GM18519 (cell line): ENCODE results near the gene PREPL.
"Not testable (repeated sequence)": the region's sequence is repeated elsewhere in the genome, so short reads cannot be mapped to it uniquely, and the experiment has no call there.

ENCODE experiments used
- ATAC-seq: cut with Tn5 transposase; IDR thresholded peaks from one replicate; pipeline ENCODE4 v1.9.1; 2021; ENCODE audit warnings: mild to moderate bottlenecking, moderate library complexity; ENCODE audit not compliant: unreplicated experiment, low FRiP score

The PREPL gene

GRCh38 chr2:44361330-44362206 is at the start of gene PREPL, which contains the start of gene CAMKMT:
Gene PREPL (minus strand): TSS chr2:44361494. CDS start chr2:44346342, 15,152 bp downstream.
Gene CAMKMT (plus strand): TSS chr2:44361947.
- peak; percentile 51 for ATAC-seq

GRCh38 chr2:44398243-44398897 is 37.1 kb upstream of the PREPL start:
- ATAC-seq, result no peak

- no peak for ATAC-seq
These were observed 36.3 kb upstream of the PREPL start for GRCh38 chr2:44397447-44398175.

GRCh38 chr2:44392338-44392943 is 31.1 kb upstream of the PREPL start:
- ATAC-seq, result no peak

- ATAC-seq, result no peak
These were observed 28.6 kb upstream of the PREPL start for GRCh38 chr2:44389895-44390294.

GRCh38 chr2:44388877-44389276 is 27.6 kb upstream of the PREPL start:
- no peak for ATAC-seq

GRCh38 chr2:44385226-44385625 is 23.9 kb upstream of the PREPL start:
- not testable (repeated sequence) for ATAC-seq

- no peak for ATAC-seq
These were observed 16.2 kb upstream of the PREPL start for GRCh38 chr2:44377486-44377885.

GRCh38 chr2:44372246-44372645 is 11.0 kb upstream of the PREPL start:
- no peak for ATAC-seq

GRCh38 chr2:44371445-44371844 is 10.2 kb upstream of the PREPL start:
- ATAC-seq, result no peak

GRCh38 chr2:44369392-44369791 is 8.1 kb upstream of the PREPL start:
- no peak for ATAC-seq

GRCh38 chr2:44367591-44367990 is 6.3 kb upstream of the PREPL start:
- no peak for ATAC-seq

- ATAC-seq, result no peak
These were observed 3.3 kb upstream of the PREPL start for GRCh38 chr2:44364604-44365003.

- no peak for ATAC-seq
These were observed 1.1 kb upstream of the PREPL start for GRCh38 chr2:44362207-44363015.

GRCh38 chr2:44360749-44361329 is 455 bp downstream of the PREPL start:
- ATAC-seq, result no peak

- no peak for ATAC-seq
These were observed 2.8 kb downstream of the PREPL start for GRCh38 chr2:44358503-44358902.

GRCh38 chr2:44354761-44355160 is 6.5 kb downstream of the PREPL start:
- no peak for ATAC-seq

- no peak for ATAC-seq
These were observed 8.8 kb downstream of the PREPL start for GRCh38 chr2:44352510-44352909.

GRCh38 chr2:44351676-44352075 is 9.6 kb downstream of the PREPL start:
- ATAC-seq, result no peak
